ENCODE results near the gene OR3A1. TPM values are rescaled to one million over a fixed set of nuclear protein-coding genes. Genes with fewer than 3 reads are reported as not detected.

OR3A1 gene
- total and polyA plus RNA-seq, 2 donors (not counting 3 experiments of a cell fraction or from before 2014, with no cell fraction given), result not detected

DNA sequence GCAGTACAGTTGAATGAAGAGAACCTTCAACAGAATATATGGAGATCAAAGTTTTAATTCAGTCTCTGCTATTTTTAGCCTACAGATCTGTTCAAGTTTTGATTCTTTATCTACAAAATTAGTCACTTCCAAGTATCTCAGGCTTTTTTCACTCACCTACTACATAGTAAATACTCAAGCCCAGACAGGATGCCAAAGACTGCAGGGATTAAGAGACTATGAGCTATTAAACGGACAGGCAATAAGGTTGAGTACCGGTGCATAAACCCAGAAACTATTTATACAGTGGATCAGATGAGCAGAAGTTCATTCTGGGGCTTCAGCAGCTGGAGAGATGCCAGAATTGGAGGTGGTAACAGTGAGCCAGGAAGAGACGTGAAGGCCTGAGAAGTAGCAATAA lies 18.7 kb upstream of the OR3A1 start:
- TF ChIP-seq FOS (IDR thresholded peaks at IDR 0.05; ENCODE audit: borderline replicate concordance, insufficient read depth, low read length), result no peak
- TF ChIP-seq, protein P1, sequence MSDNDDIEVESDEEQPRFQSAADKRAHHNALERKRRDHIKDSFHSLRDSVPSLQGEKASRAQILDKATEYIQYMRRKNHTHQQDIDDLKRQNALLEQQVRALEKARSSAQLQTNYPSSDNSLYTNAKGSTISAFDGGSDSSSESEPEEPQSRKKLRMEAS (IDR thresholded peaks at IDR 0.05; ENCODE audit: insufficient read depth, insufficient read length), result no peak
- no peak for TF ChIP-seq POLR2A (IDR thresholded peaks at IDR 0.05; ENCODE audit: low read depth, low read length)
- TF ChIP-seq MYC (IDR thresholded peaks at IDR 0.05; ENCODE audit: low read depth, low read length), result no peak
- TF ChIP-seq, protein P2, sequence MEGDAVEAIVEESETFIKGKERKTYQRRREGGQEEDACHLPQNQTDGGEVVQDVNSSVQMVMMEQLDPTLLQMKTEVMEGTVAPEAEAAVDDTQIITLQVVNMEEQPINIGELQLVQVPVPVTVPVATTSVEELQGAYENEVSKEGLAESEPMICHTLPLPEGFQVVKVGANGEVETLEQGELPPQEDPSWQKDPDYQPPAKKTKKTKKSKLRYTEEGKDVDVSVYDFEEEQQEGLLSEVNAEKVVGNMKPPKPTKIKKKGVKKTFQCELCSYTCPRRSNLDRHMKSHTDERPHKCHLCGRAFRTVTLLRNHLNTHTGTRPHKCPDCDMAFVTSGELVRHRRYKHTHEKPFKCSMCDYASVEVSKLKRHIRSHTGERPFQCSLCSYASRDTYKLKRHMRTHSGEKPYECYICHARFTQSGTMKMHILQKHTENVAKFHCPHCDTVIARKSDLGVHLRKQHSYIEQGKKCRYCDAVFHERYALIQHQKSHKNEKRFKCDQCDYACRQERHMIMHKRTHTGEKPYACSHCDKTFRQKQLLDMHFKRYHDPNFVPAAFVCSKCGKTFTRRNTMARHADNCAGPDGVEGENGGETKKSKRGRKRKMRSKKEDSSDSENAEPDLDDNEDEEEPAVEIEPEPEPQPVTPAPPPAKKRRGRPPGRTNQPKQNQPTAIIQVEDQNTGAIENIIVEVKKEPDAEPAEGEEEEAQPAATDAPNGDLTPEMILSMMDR (IDR thresholded peaks at IDR 0.05; ENCODE audit: extremely low read depth in 1 of 2, insufficient read depth in 1 of 2, low read depth in 1 of 2, low read length in 2 of 2), result no peak
- TF ChIP-seq JUN (IDR thresholded peaks at IDR 0.05; ENCODE audit: borderline replicate concordance, insufficient read depth, insufficient read length, low read depth), result no peak
- no peak for TF ChIP-seq GATA2 (IDR thresholded peaks at IDR 0.05; ENCODE audit: insufficient read depth, insufficient read length, low read depth, low read length)
- no peak for TF ChIP-seq POLR2AphosphoS5 (IDR thresholded peaks at IDR 0.05; ENCODE audit: insufficient read depth, low read depth, low read length)
- no peak for TF ChIP-seq EZH2 (IDR thresholded peaks at IDR 0.05; ENCODE audit: borderline replicate concordance, low read depth, low read length, severe bottlenecking)
- Histone ChIP-seq H3K36me3 (ENCODE audit: control insufficient read depth in 2 of 2, extremely low read depth in 1 of 2, insufficient read depth in 2 of 2, low read length in 2 of 2) (no peaks in the 10 kb centered on the region), H3K79me2 (ENCODE audit: control insufficient read depth, insufficient read depth, low read length) (no peaks in the 10 kb centered on the region), H3K4me1 (ENCODE audit: control insufficient read depth, extremely low read depth, insufficient read depth, low read length) (no peaks in the 10 kb centered on the region), H3K27ac (ENCODE audit: insufficient read depth, low read depth, low read length) (no peak overlapping the region), H3K9me3 (replicated peaks; ENCODE audit: control insufficient read depth, insufficient read depth, low read length) (no peaks in the 10 kb centered on the region), H4K20me1 (replicated peaks; ENCODE audit: control insufficient read depth, extremely low read depth, insufficient read depth, low read length) (no peaks in the 10 kb centered on the region), H3K27me3 (ENCODE audit: control insufficient read depth in 2 of 2, insufficient read depth in 2 of 2, low read length in 2 of 2) (no peaks in the 10 kb centered on the region), H3K9ac (replicated peaks; ENCODE audit: extremely low read depth, insufficient read depth, low read length) (no peak overlapping the region), H3K4me2 (ENCODE audit: insufficient read depth, low read length) (no peak overlapping the region), H3K4me3 (replicated peaks in 1 of 3; ENCODE audit: insufficient read depth in 1 of 3, low read depth in 1 of 3, low read length in 3 of 3) (no peak overlapping the region), H3K9me1 (replicated peaks; ENCODE audit: control insufficient read depth, extremely low read depth, insufficient read depth, low read length) (no peaks in the 10 kb centered on the region), H2AFZ (ENCODE audit: low read depth, low read length) (no peak overlapping the region)
- dilution Hi-C loops (cut with MboI; ENCODE audit: extremely low pct_ligation_motif_present, low sequenced_read_pairs) (no loop called here), intact Hi-C loops (cut with micrococcal nuclease) (no loop called here)
- ChIA-PET CTCF (no interaction called here), POLR2A (no interaction called here)
- no TSS peak for BruUV-seq (replicated peaks)
- no peak for FAIRE-seq
- DNase-seq (ENCODE audit: low read depth, low spot score), result no peak
